Measurements from ENCODE around the gene ANGPTL2.

Gene ANGPTL2

GRCh38 chr9:127075624-127076372 is 46.6 kb downstream of the ANGPTL2 start:
- DNase-seq (ENCODE audit: low spot score) = peak; percentile 12

GRCh38 chr9:127074561-127075548 is 47.6 kb downstream of the ANGPTL2 start:
- no peak for DNase-seq (ENCODE audit: low spot score)

GRCh38 chr9:127067603-127068220 is 54.7 kb downstream of the ANGPTL2 start:
- DNase-seq (ENCODE audit: low spot score) = no peak

GRCh38 chr9:127066851-127067136 is 55.6 kb downstream of the ANGPTL2 start:
- no peak for DNase-seq (ENCODE audit: low spot score)

GRCh38 chr9:127066060-127066850 is 56.2 kb downstream of the ANGPTL2 start:
- no peak for DNase-seq (ENCODE audit: low spot score)

- DNase-seq (ENCODE audit: low spot score) = peak; percentile 51
These were observed 56.8 kb downstream of the ANGPTL2 start for GRCh38 chr9:127065592-127065991.

- no peak for DNase-seq (ENCODE audit: low spot score)
These were observed 58.1 kb downstream of the ANGPTL2 start for GRCh38 chr9:127064335-127064734.

- DNase-seq (ENCODE audit: low spot score) = no peak
These were observed 61.0 kb downstream of the ANGPTL2 start for GRCh38 chr9:127061411-127061810.

GRCh38 chr9:127059765-127060361 is 62.6 kb downstream of the ANGPTL2 start:
- no peak for DNase-seq (ENCODE audit: low spot score)

- no peak for DNase-seq (ENCODE audit: low spot score)
These were observed 63.4 kb downstream of the ANGPTL2 start for GRCh38 chr9:127059030-127059429.

GRCh38 chr9:127058645-127059021 is 63.8 kb downstream of the ANGPTL2 start:
- no peak for DNase-seq (ENCODE audit: low spot score)

GRCh38 chr9:127058011-127058644 is 64.3 kb downstream of the ANGPTL2 start:
- peak; percentile 33 for DNase-seq (ENCODE audit: low spot score)

GRCh38 chr9:127056446-127056845 is 66.0 kb downstream of the ANGPTL2 start:
- no peak for DNase-seq (ENCODE audit: low spot score)

- no peak for DNase-seq (ENCODE audit: low spot score)
These were observed 66.6 kb downstream of the ANGPTL2 start for GRCh38 chr9:127055745-127056402.

GRCh38 chr9:127053960-127054359 is 68.5 kb downstream of the ANGPTL2 start:
- DNase-seq (ENCODE audit: low spot score) = no peak

GRCh38 chr9:127053057-127053821 is 69.2 kb downstream of the ANGPTL2 start:
- DNase-seq (ENCODE audit: low spot score) = no peak

GRCh38 chr9:127051881-127052595 is 70.4 kb downstream of the ANGPTL2 start:
- DNase-seq (ENCODE audit: low spot score) = no peak

- DNase-seq (ENCODE audit: low spot score) = no peak
These were observed 71.8 kb downstream of the ANGPTL2 start for GRCh38 chr9:127050591-127051001.

GRCh38 chr9:127050152-127050551 is 72.3 kb downstream of the ANGPTL2 start:
- no peak for DNase-seq (ENCODE audit: low spot score)
